HG03469 (cell line): ENCODE measurements around the gene DNAJB8.

Source experiments
- ATAC-seq: cut with Tn5 transposase; IDR thresholded peaks from one replicate; pipeline ENCODE4 v1.9.1; 2021; ENCODE audit warnings: mild to moderate bottlenecking, moderate library complexity, moderate number of reproducible peaks; ENCODE audit not compliant: unreplicated experiment

DNAJB8 gene

DNA sequence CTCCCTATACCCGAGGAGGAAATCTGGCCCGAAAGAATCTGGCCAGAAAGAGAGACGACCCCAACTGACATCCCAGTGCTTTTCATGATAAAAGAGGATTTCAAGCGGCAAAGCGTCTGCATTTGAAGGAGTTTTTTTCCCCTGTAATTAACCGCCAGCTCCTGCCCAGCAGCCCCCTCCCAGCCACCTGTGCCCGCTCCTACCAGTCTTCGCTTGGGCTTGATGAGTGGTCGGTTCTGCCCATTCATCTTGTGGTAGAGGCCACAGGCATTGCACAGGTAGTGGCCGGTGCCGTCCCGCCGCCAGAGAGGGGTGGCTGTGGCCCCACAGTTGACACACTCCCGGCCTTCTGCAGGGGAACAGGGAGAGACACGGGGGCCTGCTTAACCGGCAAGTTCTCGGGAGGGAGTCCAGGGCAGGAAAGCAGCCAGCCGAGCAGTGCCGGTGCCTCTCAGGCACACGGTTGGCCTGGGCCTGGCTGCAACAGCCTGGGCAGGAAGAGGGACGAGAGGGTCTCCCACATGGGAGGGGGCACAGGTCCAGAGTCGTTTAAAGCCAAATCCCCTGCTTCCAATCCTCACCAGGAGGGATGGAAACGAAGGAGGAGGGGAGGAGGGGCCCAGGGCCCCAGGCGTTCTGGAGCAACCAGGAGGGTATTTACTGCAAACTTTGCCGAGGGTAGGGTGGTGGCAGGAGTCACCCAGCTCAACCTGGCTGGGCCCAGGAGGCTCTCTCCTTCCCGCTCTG is 17.1 kb upstream of the DNAJB8 start:
- ATAC-seq = no peak

DNA sequence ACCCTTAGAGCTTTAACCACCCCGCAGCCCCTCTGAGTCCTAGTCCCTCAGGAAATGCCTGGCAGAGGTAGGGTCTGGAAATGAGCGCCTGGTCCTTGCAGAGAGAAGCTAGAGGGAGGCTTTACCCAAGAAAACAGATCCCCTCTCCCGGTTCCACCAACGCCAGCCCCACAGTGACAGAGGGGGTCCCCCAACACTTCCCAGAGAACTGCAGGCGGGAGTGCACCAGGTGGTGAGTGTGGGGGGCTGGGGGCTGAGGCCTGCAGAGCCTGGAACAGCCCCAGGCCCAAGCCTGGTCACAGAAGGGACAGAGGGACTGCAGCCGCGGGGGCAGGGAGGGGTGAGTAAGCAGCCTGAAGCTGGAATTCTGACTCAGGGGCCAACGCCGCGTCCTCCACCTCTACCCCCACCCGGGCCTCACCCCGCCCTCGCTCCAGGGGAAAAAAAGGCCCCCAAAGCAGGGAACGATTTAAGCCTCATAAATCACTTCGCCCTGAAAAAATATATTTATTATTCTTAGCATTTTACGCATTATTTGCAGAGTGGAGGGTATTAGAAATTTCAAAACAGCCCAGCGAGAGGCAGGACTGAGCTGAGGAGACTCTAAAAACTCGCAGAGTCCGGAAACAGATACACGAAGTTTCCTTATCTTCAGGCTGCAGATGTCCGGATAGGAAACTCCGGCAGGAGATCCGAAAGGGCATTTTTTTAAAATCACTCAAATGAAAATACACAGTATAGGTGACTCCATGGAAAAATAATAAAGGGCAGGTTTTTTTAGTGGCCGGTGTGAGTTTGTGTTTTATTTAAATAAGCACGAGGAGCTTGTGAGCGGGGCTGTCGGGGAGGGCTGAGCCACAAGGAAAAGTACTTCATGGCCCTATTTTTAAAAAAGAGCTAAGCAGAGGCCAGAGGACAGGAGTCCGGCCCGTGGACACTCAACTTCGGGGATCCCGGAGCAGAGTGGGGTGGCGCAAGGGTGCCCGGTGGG is 16.3 kb upstream of the DNAJB8 start:
- no peak for ATAC-seq

DNA sequence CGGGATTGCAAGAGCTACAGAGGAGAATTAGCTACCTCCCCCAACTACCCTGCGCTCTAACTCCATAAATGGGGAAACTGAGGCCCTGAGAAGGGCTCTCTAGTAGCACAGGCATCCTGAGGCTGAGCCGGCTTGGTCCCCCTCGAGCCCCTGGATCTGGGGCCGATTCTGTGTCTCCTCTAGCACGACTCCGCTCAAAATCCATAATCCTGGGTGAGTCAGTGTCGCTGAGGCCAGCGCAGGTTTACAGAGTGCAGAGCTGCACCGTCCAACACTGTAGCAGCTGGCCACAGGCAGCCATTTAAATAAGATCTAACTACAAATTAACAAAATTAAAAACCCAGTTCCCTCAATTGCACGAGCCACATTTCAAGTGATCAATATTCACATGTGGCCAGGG is 15.5 kb upstream of the DNAJB8 start:
- no peak for ATAC-seq

DNA sequence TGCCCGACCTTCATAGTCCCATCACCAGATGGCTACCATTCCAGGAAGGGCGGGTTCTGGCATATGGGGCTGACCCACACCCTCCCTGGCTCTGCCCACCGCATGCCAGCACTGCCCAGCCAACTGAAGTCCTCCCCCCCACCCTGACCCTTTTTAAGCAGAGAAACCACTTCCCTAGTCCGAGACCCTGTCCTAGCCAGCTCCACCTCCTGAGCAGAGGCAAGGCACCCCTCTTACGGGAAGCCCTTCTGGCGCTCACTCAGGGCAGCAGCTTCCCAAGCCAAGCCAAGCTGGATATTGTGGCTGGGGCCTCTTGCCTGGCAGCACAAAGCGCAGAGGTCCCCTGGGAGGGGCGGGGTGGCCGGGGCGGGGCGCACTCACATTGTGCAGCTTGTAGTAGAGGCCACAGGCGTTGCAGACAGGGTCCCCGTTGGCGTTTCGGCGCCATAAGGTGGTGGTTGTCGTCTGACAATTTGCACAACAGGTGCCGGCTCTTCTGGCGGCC is 14.8 kb upstream of the DNAJB8 start:
- ATAC-seq = no peak

DNA sequence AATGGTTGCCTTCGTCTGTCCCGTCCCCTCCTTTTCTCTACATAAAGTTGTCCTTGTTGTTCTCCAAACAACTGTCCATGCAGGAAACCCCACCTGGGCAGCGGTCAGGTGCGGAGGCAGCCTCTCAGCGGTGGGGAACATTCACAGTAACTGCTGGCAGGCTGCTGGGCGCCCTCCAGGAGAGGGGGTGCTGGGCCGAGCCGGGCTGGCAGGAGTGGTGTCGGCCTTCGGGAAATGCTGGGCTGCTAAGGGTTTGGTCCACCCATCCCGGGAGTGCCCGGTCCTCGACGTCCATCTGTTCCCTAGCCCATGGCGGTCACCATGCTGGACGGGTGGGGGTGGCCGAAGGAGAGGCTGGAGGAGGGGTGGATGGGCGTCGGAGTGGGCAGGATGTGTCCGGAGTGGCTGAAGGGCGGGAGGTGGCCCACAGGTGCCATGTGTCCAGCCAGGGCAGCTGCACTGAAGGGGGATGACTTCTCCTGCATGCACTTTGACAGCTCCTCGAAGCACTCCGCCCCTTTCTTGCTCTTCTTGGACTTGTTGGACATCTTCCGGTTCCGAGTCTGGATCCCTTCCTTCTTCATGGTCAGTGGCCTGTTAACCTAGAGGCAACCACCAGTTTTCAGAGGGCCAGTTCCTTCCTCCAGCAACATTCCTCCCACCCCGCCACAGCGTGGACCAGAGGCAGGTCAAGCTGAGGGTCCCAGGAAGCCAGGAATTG is 14.2 kb upstream of the DNAJB8 start:
- ATAC-seq = no peak

DNA sequence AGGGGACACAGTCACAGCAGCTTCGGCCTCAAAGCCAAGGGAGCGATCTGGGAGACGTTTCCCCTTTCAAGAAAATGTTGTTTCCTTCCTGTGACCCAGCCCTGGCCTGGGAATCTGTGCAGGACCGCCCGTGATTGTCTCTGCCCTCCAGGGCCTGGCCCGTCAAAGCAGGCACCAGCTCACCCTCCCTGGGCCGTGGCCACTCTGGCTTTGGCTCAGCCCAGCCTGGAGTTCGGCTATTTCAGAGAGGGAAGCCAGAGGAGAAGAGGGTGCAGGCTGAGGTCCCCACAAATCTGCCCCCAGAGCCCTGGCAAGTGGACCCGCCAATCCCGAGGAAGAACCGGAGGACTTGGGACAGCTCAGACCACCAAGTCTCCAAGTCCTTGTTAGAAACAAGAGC is 13.6 kb upstream of the DNAJB8 start:
- no peak for ATAC-seq

DNA sequence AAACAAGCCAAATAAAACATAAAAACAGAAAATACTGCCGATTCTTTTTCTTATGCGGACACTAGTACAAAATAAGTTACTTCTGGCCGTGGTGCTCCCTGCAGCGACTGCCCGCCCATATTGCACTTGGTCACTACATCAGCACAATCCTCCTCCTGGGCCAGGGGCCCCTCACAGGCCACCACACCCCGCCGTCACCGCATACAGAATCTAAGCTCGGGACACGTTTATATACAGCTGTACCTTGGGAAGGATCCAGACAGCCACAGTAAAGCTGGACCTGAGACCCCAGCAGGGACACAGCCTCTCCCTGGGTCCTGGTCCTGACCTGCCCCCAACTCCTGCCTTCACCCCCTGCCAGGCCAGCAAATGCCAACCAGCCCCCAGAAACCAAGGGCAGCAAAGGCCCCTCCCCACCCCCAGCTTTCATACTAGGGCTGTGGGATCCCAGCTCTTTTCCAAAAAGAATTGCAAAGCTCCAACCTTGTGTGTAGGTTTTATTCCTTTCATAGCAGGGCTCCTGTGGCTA is 12.9 kb upstream of the DNAJB8 start:
- no peak for ATAC-seq

DNA sequence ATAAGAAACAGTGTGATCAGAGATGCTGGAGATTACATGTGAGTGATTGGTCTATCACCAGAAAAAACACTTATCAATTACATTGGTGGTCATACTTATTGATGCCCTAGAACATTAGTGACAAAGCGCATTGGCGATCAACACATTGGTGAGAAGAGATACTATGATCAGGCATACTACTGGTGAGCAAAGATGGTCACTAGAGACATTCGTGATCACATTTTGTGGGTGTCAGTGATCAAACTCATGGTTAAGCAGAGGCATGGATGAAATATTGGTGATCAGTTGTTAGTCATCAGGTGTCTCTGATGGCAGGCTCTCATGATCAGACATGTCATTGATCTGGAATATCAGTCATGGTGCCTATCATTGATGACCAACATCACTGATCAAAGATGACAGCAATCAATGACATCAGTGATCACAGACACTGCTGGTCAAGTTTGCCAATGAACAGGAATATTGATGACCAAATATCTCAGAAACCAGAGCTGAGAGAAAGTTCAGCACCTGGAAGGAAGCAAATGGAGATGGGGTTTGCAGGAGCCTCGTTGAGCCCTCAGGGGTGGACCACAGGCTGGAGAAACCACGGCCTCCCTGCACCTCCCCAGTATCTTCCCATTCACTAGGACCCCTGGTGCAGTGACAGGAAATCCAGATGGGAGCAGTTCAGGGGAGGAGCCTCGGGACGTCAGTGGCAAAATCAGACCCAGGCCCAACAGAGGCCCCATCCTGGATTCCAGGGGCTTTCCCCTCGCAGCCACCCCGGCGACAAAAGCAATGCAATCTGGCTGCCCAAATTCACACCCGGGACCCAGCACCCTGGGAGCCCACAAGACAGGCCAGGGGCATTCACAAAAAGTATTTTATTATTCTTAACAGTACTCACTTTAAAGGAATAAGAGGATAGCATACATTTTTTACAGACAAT is 12.2 kb upstream of the DNAJB8 start:
- no peak for ATAC-seq

DNA sequence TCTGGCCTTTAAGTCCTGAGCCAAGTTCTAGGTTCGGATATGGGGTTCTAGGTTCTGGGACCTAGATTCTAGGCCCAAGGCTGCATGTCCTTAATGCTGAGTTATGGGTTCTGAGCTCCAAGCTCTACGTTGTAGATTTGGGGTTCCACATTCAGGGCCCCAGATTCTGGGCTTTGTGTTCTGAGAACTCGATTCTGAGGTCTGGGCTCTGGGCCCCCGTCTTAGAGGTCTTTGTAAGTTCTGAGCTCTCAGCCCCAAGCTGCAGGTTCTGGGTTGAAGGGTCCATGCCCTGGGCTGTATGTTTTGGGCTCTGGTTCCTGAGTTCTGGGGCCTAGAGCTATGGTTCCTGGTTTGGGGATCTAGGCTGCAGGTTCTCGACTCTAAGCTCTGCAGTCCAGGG is 10.0 kb upstream of the DNAJB8 start:
- ATAC-seq = no peak

DNA sequence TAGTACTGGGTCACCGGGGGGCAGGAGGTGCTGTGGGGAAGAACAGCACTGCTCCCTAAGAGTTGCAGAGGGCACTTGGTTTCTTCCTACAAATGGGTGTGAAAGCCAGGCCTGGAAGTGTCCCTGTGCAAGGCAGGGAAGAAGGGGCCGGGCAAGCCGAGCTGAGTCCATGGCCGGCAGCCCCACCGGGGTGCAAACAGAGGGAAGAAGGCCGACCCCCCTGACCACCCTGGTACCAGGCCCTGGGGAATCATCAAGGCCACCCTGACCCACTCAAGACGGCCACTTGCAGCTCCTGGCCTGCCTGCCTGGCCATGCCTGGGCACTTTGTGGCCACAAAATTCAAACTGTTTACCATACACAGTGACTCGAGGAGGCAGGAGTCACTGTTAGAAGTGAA is 8.7 kb upstream of the DNAJB8 start:
- ATAC-seq = no peak

DNA sequence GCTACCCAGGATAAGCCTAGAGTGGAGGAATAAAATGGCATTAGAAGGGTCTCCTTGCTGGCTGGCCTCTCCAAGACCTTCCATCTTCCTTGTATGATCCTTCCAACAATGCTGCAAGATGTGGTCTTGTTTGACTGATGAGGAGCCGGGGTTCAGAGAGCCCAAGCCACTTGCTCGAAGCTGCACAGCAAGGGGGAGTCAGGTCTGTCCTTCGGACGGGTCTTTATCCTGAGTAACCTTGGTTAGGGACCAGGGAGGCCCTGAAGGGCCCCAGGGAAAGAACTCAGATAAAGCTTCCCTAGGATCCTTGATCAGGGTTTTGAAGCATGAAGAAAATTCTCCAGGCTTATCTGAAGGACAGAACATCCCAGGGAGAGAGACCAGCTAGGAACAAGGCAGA is 7.0 kb upstream of the DNAJB8 start:
- ATAC-seq = no peak

DNA sequence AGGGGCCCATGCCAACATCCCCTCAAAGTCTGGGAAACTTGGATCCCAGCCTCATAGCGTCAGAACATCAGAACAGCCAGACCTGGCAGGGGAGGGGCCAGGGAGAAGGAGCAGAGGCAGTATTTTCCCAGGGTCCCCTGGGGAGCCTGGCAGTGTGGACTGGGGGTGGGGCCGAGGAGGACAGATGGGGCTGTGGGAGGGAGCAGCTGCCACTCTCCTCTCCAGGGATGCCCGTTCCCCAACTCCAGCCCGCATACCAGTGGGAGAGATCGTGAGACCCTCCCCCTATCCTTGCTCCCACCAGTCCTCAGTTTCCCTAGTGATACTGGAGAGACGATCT is 6.5 kb upstream of the DNAJB8 start:
- no peak for ATAC-seq

DNA sequence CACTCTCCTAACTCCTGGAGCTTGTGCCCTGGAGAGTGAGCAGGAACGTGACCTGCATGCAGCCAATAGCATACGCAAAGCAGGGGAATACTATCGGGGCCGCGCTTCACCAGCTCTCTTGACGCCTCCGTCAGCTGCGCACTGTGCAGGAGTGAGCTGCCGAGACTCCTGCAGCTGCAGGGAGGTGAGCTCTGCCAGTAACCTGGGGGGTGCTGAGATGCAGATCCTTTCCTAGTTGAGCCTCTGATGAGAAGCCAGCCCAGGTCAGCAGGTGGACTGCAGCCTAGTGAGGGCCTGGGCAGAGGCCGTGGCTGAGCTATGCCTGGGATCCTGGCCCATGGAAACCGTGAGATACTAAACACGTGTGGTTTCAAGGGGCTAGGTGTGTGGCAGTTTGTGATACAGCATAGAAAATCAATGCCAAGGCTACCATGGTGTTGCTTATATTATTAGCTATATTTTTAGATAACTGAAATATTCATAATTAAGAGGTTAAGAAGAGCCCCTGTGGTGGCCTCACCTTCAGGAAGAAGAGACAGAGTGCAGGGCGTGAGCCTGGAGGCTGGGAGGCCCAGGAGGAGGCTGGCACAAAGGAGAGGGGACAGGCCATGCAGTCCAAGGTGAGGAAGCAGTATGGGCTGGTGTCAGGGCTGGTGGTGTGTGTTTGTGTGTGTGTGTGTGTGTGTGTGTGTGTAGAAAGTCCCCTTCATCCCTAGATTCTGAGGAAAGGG is 5.9 kb upstream of the DNAJB8 start:
- ATAC-seq = no peak

DNA sequence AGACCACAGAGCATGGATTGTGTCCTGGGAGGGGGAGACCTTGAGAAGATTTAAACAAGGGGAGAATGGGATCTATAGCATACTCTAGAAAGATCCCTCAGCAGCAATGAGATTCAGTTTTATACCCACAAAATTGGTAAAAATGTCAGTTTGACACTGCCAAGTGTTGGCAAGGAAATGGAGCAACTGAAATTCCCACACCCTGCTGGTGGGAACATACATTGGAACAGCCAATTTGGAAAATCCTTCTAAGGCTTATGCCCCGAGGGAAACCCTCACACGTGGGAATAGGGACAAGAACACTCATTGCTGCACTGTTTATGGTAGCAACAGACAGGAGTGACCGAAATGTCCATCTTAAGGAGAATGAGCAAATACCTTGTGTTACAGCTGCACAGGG is 5.0 kb upstream of the DNAJB8 start:
- no peak for ATAC-seq

DNA sequence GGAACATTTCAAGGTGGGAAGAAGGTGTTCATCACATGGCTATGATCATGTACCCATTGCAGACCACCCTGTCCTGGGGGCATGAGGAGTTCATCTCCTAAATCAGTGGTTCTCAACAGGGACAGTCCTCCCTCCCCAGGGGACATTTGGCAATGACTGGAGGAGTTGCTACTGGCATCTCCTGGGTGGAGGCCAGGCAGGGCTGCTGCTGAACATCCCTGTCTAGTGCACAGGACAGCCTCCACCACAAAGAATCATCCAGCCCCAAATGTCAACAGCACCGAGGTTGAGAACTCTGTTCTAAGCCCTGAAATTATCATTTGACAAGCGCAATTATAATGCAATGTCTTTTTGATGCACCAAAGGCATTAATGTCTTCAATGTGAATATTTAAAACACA is 4.4 kb upstream of the DNAJB8 start:
- ATAC-seq = no peak

DNA sequence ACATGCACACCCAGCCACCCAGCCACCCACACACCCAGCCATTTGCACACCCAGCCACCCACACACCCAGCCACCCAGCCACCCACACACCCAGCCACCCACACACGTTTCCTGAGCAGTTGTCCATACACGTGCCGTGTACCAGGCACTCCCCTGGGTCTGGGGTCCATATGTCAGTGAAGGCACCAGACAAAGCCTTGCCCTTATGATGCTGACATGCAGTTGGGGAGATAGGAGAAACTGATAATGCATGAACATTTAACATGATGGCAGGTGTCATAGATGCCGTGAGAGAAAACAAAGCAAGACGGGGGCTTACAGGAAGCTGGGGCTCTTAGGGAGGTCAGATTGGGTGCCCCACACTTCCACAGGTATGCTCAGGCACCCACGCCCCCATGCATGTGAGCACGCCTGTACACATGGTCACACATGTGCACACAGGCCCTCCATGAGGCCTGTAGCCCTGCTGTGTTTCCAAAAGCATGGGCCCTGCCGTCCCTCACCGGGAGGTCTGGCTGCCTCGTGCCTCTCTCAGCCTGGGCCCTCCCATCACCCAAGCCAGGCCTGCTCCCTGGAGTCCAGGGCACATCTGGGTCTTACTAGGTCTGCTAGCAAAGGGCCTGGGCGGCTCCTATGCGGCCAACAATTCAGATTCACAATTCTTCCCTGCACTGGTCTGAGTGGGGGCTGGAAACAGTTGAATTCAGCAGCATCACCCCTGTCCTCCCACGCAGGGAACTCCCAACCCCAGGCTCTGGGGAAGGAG is 3.6 kb upstream of the DNAJB8 start:
- no peak for ATAC-seq

DNA sequence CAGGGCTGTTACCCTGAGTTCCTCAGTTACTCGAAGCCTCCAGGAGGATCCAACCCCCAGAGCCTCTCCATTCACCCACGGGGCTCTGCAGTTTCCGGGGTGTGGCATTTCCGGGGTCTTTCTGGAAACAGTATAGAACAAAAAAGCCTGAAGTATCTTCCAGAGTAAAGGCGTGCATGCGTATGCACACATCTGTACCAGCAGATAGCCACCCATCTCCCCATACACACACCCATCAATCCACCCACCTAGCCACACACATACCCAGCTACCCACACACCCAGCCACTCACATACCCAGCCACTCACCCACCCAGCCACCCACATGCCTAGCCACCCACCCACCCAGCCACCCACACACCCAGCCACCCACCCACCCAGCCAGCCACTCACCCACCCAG is 2.9 kb upstream of the DNAJB8 start:
- no peak for ATAC-seq

DNA sequence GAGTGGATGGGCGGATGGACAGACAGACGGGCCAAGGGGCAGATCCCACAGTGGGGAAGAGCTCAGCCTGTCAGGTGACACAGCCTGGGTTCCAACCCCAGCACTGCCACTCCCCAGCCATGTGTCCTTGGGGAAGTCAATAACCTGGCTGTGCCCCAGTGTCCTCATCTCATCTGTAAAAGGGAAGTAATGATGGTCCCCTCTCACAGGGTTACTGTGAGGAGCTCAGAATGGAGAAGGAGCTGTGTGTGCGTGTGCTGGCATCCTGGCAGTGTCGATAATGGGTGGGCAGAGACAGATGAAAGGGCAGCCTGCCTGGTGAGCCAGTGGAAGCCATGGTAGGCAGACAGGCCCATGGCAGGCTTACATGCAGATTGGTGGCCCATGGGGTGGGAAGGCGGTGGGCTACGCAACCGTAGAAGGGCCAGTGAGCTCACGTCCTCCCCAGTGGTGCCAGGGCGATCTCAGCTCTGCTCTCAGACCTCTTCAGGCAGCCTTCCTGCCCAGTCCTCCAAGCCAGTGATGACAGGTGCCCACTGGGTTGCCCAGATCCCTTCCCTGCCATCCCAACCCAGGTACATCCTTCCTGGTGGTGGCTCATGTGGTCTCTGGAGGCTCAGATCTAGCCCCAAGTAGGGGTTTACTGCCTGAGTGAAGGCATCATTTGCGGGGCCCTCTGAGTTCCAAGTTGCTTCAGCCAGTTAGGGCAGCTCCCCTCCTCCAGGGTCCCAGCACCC is 2.3 kb upstream of the DNAJB8 start:
- no peak for ATAC-seq
